Suprapubic skin (tissue), 4 donors: Measurements from ENCODE around the gene GBP1.

Experiments
- EP300 ChIP-seq: sonication (generic); formaldehyde crosslinking; IDR thresholded peaks from one replicate; pipeline ENCODE4 v1.6.1; 2017; ENCODE audit warnings: antibody characterized with exemption
- POLR2A ChIP-seq, 2 donors: fragments of 450-650 bp; IDR thresholded peaks; one replicate each; pipeline ENCODE4 v1.6.1; 2017; ENCODE audit warnings: antibody characterized with exemption in 2 of 2, mild to moderate bottlenecking in 2 of 2, moderate library complexity in 2 of 2
- POLR2AphosphoS5 ChIP-seq, 3 donors: sonication (generic); formaldehyde crosslinking; IDR thresholded peaks; one replicate each; pipeline ENCODE4 v1.6.1; 2017; ENCODE audit warnings: antibody characterized with exemption in 3 of 3
- TF ChIP-seq, protein P1 (sequence below), 2 donors: fragments of 200-600 bp in 1 of 2; fragments of 450-650 bp in 1 of 2; sonication (generic) in 1 of 2; IDR thresholded peaks; one replicate each; pipeline ENCODE4 v1.5.1; 2016 to 2019; ENCODE audit warnings: antibody characterized with exemption in 2 of 2, mild to moderate bottlenecking in 1 of 2, moderate library complexity in 1 of 2

GRCh38 chr1:89064632-89065031, 376 bp downstream of the GBP1 start:
- no peak for TF ChIP-seq POLR2AphosphoS5 (IDR thresholded peaks at IDR 0.05)
- TF ChIP-seq, protein P1, sequence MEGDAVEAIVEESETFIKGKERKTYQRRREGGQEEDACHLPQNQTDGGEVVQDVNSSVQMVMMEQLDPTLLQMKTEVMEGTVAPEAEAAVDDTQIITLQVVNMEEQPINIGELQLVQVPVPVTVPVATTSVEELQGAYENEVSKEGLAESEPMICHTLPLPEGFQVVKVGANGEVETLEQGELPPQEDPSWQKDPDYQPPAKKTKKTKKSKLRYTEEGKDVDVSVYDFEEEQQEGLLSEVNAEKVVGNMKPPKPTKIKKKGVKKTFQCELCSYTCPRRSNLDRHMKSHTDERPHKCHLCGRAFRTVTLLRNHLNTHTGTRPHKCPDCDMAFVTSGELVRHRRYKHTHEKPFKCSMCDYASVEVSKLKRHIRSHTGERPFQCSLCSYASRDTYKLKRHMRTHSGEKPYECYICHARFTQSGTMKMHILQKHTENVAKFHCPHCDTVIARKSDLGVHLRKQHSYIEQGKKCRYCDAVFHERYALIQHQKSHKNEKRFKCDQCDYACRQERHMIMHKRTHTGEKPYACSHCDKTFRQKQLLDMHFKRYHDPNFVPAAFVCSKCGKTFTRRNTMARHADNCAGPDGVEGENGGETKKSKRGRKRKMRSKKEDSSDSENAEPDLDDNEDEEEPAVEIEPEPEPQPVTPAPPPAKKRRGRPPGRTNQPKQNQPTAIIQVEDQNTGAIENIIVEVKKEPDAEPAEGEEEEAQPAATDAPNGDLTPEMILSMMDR (IDR thresholded peaks at IDR 0.05): no peak
- TF ChIP-seq EP300: no peak
- TF ChIP-seq POLR2A (IDR thresholded peaks at IDR 0.05): no peak
